Thyroid gland (tissue), 4 donors: ENCODE data around the gene DPYSL4.

Experiments
- CTCF ChIP-seq, 6 experiments: fragments of 200-600 bp in 3 of 6; fragments of 450-650 bp in 3 of 6; sonication (generic) in 3 of 6; IDR thresholded peaks; one replicate each; pipeline ENCODE4 v1.5.1; 2016 to 2019; ENCODE audit warnings: antibody characterized with exemption in 6 of 6, mild to moderate bottlenecking in 2 of 6, inconsistent platforms in 1 of 6, moderate library complexity in 1 of 6
- POLR2A ChIP-seq, 2 donors: fragments of 450-650 bp; IDR thresholded peaks; one replicate each; pipeline ENCODE4 v1.6.1; 2017; ENCODE audit warnings: antibody characterized with exemption in 2 of 2, mild to moderate bottlenecking in 2 of 2, moderate library complexity in 1 of 2

- TF ChIP-seq CTCF (IDR thresholded peaks at IDR 0.05) = no peak
- TF ChIP-seq POLR2A (IDR thresholded peaks at IDR 0.05) = no peak
These were observed 836 bp downstream of the DPYSL4 start for GRCh38 chr10:132187430-132188138.
